Upper lobe of left lung (tissue), 6 donors: ENCODE measurements around the gene CCDC57. TPM values are rescaled to one million over a fixed set of nuclear protein-coding genes. Genes with fewer than 3 reads are reported as not detected.

Experiments used
- ATAC-seq, 2 donors: fragments of 200-7000 bp; cut with Tn5 transposase; one replicate each; pipeline ENCODE4 v1.9.1; 2022; ENCODE audit warnings: mild to moderate bottlenecking in 2 of 2, moderate library complexity in 2 of 2; ENCODE audit not compliant: low FRiP score in 2 of 2
- DNase-seq, 2 donors: peaks; one replicate each; pipeline ENCODE4 v3.0.0-alpha.2; 2019 to 2020
- H3K27ac ChIP-seq, 4 donors: fragments of 200-600 bp; sonication (generic); one replicate each; pipeline ENCODE4 v1.5.1; 2016 to 2019
- H3K27me3 ChIP-seq, 4 donors: fragments of 200-600 bp; sonication (generic); one replicate each; pipeline ENCODE4 v1.5.1; 2017 to 2019
- H3K36me3 ChIP-seq, 4 donors: fragments of 200-600 bp; sonication (generic); one replicate each; pipeline ENCODE4 v1.5.1; 2016 to 2019
- H3K4me1 ChIP-seq, 4 donors: fragments of 200-600 bp; sonication (generic); one replicate each; pipeline ENCODE4 v1.5.1; 2018 to 2019
- H3K4me3 ChIP-seq, 4 donors: fragments of 200-600 bp; sonication (generic); one replicate each; pipeline ENCODE4 v1.5.1; 2017 to 2019; ENCODE audit warnings: mild to moderate bottlenecking in 2 of 4, moderate library complexity in 1 of 4
- H3K9me3 ChIP-seq, 4 donors: fragments of 200-600 bp; sonication (generic); one replicate each; pipeline ENCODE4 v1.5.1; 2018 to 2019
- EP300 ChIP-seq, 4 donors: sonication (generic); formaldehyde crosslinking; IDR thresholded peaks; one replicate each; pipeline ENCODE4 v1.5.1; 2017; ENCODE audit warnings: antibody characterized with exemption in 4 of 4, control low read depth in 2 of 4
- POLR2A ChIP-seq, 4 donors: fragments of 450-650 bp; IDR thresholded peaks; one replicate each; pipeline ENCODE4 v1.5.1; 2016 to 2017; ENCODE audit warnings: antibody characterized with exemption in 4 of 4, mild to moderate bottlenecking in 2 of 4
- POLR2AphosphoS5 ChIP-seq, 2 donors: sonication (generic); formaldehyde crosslinking; IDR thresholded peaks; one replicate each; pipeline ENCODE4 v1.5.1; 2017; ENCODE audit warnings: antibody characterized with exemption in 2 of 2
- WGBS, 2 donors: methylation state at CpG; one replicate each; pipeline ENCODE4 v1.1.5; 2017 to 2018; 5-methylcytosine and 5-hydroxymethylcytosine counted together
- total RNA-seq, 6 donors: library from RNA; depleted of rRNA in 4 of 6; stranded (reverse); fragments of >200 nt in 4 of 6; gene quantifications; one replicate each; pipeline versions ENCODE4 v1.1.0 to v1.2.1, GENCODE V29; 2016 to 2021
- TF ChIP-seq, protein P1 (sequence below), 6 experiments: fragments of 450-650 bp in 4 of 6; fragments of 200-600 bp in 2 of 6; sonication (generic) in 2 of 6; IDR thresholded peaks; one replicate each; pipeline ENCODE4 v1.5.1; 2016 to 2019; ENCODE audit warnings: antibody characterized with exemption in 6 of 6
- donor health status: DM: no; HTN: no; CAD: no; lungs with moderate emphysema.
- donor health status: DM: no; HTN: yes; CAD: no; lungs with severe emphysema.

The CCDC57 gene
- total RNA-seq, 6 donors from 2014 or later, result 52.9 to 204 (median 71.8) TPM

DNA sequence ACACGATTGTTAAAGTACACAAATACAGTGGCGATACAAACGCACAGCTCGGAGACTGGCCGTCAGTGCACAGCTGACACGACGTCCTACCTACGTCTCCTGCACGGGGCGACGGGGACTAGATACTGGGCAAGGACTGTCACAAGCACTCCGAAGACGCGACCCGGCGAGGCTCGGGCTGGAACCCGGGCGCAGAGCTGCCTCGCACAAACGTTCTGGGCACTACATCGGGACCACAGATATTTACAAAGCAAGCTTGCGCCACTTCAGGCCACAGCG lies 30.0 kb upstream of the CCDC57 start:
- ATAC-seq, result no peak
- H3K27ac ChIP-seq, result peak overlapping the region; percentile 71 to 87 (median 82)
- H3K27me3 ChIP-seq, result no peaks in the 10 kb centered on the region
- no peaks in the 10 kb centered on the region for H3K9me3 ChIP-seq
- 71 to 73% methylated on average over 24 of the region's 24 CpGs for WGBS, 2 donors
- peaks cover 71 to 79% (median 72%) of the 10 kb centered on the region in 4 donors for H3K4me1 ChIP-seq
- peaks cover 30 to 78% (median 55%) of the 10 kb centered on the region in 4 donors for H3K36me3 ChIP-seq
- no peak overlapping the region for H3K4me3 ChIP-seq
- DNase-seq, result peak in 1 of 2 donors; percentile 84
- TF ChIP-seq, protein P1, sequence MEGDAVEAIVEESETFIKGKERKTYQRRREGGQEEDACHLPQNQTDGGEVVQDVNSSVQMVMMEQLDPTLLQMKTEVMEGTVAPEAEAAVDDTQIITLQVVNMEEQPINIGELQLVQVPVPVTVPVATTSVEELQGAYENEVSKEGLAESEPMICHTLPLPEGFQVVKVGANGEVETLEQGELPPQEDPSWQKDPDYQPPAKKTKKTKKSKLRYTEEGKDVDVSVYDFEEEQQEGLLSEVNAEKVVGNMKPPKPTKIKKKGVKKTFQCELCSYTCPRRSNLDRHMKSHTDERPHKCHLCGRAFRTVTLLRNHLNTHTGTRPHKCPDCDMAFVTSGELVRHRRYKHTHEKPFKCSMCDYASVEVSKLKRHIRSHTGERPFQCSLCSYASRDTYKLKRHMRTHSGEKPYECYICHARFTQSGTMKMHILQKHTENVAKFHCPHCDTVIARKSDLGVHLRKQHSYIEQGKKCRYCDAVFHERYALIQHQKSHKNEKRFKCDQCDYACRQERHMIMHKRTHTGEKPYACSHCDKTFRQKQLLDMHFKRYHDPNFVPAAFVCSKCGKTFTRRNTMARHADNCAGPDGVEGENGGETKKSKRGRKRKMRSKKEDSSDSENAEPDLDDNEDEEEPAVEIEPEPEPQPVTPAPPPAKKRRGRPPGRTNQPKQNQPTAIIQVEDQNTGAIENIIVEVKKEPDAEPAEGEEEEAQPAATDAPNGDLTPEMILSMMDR (IDR thresholded peaks at IDR 0.05), result no peak
- TF ChIP-seq EP300 (IDR thresholded peaks at IDR 0.05), result no peak
- TF ChIP-seq POLR2A (IDR thresholded peaks at IDR 0.05), result no peak
- no peak for TF ChIP-seq POLR2AphosphoS5 (IDR thresholded peaks at IDR 0.05)

GRCh38 chr17:82241926-82242697 lies 29.5 kb upstream of the CCDC57 start:
- H3K36me3 ChIP-seq, result peaks cover 30 to 78% (median 52%) of the 10 kb centered on the region in 4 donors
- no peak overlapping the region for H3K4me3 ChIP-seq
- ATAC-seq, result peak; percentile 12 to 60
- H3K27me3 ChIP-seq, result no peaks in the 10 kb centered on the region
- peak in 1 of 2 donors; percentile 84 for DNase-seq
- 49 to 54% methylated on average over 14 to 15 of the region's 20 CpGs for WGBS, 2 donors
- peak overlapping the region; percentile 71 to 87 (median 82) for H3K27ac ChIP-seq
- no peaks in the 10 kb centered on the region for H3K9me3 ChIP-seq
- H3K4me1 ChIP-seq, result peaks cover 70 to 79% (median 73%) of the 10 kb centered on the region in 4 donors
- TF ChIP-seq POLR2A (IDR thresholded peaks at IDR 0.05) (no peak), EP300 (IDR thresholded peaks at IDR 0.05) (no peak), POLR2AphosphoS5 (IDR thresholded peaks at IDR 0.05) (no peak)
- TF ChIP-seq, protein P1 (IDR thresholded peaks at IDR 0.05), result no peak

DNA sequence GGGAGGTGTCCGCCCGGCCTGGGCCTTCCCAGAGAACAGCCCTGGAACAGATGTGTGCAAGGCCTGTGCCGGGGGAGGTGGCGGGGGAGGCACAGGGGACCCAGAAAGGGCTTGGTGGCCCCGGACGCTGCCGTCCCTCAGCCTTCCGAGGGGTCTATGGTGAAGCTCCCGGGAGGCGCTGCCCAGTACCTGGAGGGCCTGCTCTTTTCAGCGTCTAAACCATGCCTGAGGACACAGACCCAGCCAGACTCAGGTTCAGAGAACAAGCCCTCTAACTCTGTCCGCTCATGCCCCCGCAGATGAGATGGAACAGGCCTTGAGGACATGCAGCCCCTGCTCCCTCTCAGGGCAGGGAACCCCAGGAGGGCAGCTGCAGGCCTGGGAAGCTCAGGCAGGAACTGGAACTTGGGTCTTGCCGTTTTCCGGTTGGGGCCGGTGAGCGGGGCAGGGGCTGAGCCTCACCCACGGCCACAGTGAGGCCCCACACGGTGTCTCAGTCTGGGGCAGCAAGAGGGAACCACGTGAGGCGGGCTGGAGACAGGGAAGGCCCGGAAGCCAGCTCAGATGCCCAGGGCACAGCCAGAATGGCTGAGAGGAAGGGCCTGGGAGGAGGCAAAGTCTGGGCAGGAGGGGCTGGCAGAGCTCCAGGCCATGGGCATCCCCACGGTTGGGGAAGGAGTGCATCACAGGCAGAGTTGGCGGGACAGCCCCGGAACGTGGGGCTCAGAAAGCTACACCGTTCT lies 28.7 kb upstream of the CCDC57 start:
- DNase-seq (peak; percentile 84 to 93), ATAC-seq (peak; percentile 58 to 65)
- WGBS, 2 donors, result 7 to 36% methylated on average over 3 to 26 of the region's 27 CpGs
- Histone ChIP-seq H3K4me3 (no peak overlapping the region), H3K27ac (peak overlapping the region; percentile 71 to 87 (median 82)), H3K9me3 (no peaks in the 10 kb centered on the region), H3K4me1 (peaks cover 69 to 79% (median 71%) of the 10 kb centered on the region in 4 donors), H3K27me3 (no peaks in the 10 kb centered on the region), H3K36me3 (peaks cover 29 to 78% (median 52%) of the 10 kb centered on the region in 4 donors)
- TF ChIP-seq POLR2A (IDR thresholded peaks at IDR 0.05), result peak in 1 of 4 donors; percentile 41
- no peak for TF ChIP-seq EP300 (IDR thresholded peaks at IDR 0.05)
- TF ChIP-seq POLR2AphosphoS5 (IDR thresholded peaks at IDR 0.05), result peak; percentile 51 to 54
- TF ChIP-seq, protein P1 (IDR thresholded peaks at IDR 0.05), result peak in 1 of 6 experiments; percentile 7

- peak in 1 of 2 donors; percentile 52 for DNase-seq
- ATAC-seq, result no peak
- Histone ChIP-seq H3K9me3 (no peaks in the 10 kb centered on the region), H3K27ac (peak overlapping the region; percentile 71 to 87 (median 82)), H3K4me3 (no peak overlapping the region), H3K4me1 (peaks cover 72 to 83% (median 78%) of the 10 kb centered on the region in 4 donors), H3K36me3 (peaks cover 25 to 74% (median 45%) of the 10 kb centered on the region in 4 donors), H3K27me3 (no peaks in the 10 kb centered on the region)
- WGBS, 2 donors, result 65 to 91% methylated on average over 8 to 20 of the region's 20 CpGs
- TF ChIP-seq, protein P1 (IDR thresholded peaks at IDR 0.05), result no peak
- TF ChIP-seq POLR2AphosphoS5 (IDR thresholded peaks at IDR 0.05) (no peak), EP300 (IDR thresholded peaks at IDR 0.05) (no peak)
Measured at GRCh38 chr17:82240506-82241182, 28.0 kb upstream of the CCDC57 start.
